ENCODE results near the gene BDP1. TPM values are rescaled to one million over a fixed set of nuclear protein-coding genes. Genes with fewer than 3 reads are reported as not detected.
"Not testable (repeated sequence)": the region's sequence is repeated elsewhere in the genome, so short reads cannot be mapped to it uniquely, and the experiment has no call there.

BDP1 gene, protein sequence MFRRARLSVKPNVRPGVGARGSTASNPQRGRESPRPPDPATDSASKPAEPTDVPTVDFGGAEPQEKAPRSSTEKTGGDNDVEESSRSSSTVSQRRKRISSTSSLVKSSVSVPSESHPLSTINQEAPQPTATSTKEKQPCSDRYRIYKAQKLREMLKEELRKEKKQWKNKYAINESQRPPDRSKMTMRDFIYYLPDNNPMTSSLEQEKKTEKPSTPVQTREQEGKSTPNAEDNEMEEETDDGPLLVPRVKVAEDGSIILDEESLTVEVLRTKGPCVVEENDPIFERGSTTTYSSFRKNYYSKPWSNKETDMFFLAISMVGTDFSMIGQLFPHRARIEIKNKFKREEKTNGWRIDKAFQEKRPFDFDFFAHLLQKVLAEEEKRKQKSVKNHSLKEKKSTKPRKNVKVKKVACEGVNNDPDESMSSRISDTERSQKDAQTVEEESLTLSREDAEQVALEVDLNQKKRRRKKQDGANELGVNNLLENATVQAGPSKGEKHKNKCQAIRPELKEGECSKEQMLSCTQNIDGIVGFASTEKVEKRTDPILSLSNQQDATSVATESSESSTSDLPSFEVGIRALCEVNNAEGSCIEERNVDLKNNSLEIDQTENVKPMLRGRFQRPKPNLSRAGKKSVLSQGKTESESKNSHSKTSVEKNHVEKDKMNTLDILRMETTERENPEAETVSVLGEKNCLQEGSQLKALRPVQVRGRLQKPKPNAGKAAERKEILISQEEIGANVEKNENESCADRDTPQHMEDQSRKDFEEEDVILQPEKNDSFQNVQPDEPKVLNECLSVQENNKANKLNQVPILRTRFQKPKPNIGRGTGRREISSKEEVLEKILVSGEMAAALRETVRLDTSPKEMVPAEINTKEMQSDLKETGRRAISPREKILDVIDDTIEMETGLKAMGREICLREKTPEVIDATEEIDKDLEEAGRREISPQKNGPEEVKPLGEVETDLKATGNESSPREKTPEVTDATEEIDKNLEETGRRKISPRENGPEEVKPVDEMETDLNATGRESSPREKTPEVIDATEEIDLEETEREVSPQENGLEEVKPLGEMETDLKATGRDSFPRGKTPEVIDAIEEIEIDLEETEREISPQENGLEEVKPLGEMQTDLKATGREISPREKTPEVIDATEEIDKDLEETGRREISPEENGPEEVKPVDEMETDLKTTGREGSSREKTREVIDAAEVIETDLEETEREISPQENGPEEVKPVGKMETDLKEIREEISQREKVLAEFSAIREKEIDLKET (N-terminal part only)
- total RNA-seq: 32.5 to 32.9 TPM (median 32.5 TPM) in 3 replicates

DNA sequence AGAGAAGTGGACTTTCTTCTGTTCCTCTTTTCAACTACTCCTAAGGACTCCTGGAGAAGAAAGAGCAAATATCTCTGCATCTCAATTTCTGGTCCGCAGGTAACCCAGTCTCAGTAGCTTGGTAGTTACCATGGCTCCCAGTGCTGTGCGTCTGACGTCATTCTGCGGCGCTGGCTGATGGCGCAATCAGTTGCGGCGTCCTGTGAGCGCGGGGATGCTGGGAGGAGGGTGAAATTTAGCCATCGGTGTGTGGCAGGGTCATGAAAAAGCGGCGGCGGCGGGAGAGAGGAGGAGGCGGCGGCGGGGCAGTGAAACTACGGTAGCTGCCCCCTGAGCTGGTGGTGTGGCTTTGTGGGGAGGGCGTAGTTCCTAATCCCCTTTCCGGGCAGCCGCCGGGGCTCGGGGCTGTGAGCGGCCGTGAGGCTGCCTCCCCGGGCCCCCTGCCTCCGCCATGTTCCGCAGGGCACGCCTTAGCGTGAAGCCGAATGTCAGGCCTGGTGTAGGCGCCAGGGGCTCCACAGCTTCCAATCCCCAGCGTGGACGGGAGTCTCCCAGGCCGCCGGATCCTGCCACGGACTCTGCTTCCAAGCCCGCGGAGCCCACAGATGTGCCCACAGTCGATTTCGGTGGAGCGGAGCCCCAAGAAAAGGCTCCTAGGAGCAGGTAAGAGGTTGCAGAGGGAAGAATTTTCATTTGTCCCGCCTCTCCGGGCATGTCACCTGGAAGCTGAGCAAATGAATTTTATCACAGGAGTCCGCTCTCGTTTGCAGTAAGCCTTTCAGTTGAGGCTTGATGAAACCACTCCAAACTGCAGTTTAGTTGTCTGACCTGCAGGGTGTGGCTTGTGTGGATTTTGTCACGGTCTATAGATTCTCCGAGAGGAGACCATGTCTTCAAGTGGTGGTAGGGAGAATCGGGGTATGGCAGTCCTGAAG lies at the start of gene BDP1:
Gene BDP1, plus strand, starts transcription at position 225 of the 935 bp plus-strand sequence. Its CDS starts 227 bp downstream, at position 452.
- no peaks in the 10 kb centered on the region for H3K9me3 Mint-ChIP-seq

DNA sequence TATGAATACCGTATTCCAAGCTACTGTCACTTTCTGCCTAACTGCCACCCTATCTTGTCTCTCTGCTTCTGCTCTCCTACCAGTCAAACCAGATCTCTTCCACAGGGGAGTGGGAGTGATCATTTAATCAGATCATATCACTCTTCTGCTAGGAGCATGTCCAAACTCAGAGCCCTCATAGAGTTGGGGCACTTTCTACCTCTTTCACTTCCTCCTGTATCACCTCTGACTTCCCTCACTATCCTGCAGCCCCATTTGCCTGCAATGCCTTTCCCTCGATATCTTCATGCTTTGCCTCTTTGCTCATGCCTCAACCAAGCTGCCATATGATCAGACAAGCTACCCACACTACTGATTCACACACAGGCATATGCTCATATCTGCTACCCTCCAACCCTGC lies 45.4 kb upstream of the BDP1 start:
- not testable (repeated sequence) for H3K9me3 Mint-ChIP-seq; DNase-seq (ENCODE audit: low spot score in 2 of 2, unreplicated experiment in 2 of 2); H3K4me1 Mint-ChIP-seq; H3K27ac Mint-ChIP-seq; H3K36me3 Mint-ChIP-seq; H3K4me3 Mint-ChIP-seq
- peaks cover 33% of the 10 kb centered on the region for H3K27me3 Mint-ChIP-seq (ENCODE audit: low read depth)

More for the DNA sequence above, at the start of gene BDP1:
- peaks cover 14% of the 10 kb centered on the region for H3K4me1 Mint-ChIP-seq
- H3K36me3 Mint-ChIP-seq: peaks cover 6% of the 10 kb centered on the region
- H3K27ac Mint-ChIP-seq: peak within 1 kb of the TSS; percentile 99
- DNase-seq (ENCODE audit: low spot score in 2 of 2, unreplicated experiment in 2 of 2): peak; percentile 85 to 98
- peaks cover 10% of the 10 kb centered on the region for H3K27me3 Mint-ChIP-seq (ENCODE audit: low read depth)
- H3K4me3 Mint-ChIP-seq: peak within 1 kb of the TSS; percentile 93
- TF ChIP-seq, protein P1, sequence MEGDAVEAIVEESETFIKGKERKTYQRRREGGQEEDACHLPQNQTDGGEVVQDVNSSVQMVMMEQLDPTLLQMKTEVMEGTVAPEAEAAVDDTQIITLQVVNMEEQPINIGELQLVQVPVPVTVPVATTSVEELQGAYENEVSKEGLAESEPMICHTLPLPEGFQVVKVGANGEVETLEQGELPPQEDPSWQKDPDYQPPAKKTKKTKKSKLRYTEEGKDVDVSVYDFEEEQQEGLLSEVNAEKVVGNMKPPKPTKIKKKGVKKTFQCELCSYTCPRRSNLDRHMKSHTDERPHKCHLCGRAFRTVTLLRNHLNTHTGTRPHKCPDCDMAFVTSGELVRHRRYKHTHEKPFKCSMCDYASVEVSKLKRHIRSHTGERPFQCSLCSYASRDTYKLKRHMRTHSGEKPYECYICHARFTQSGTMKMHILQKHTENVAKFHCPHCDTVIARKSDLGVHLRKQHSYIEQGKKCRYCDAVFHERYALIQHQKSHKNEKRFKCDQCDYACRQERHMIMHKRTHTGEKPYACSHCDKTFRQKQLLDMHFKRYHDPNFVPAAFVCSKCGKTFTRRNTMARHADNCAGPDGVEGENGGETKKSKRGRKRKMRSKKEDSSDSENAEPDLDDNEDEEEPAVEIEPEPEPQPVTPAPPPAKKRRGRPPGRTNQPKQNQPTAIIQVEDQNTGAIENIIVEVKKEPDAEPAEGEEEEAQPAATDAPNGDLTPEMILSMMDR (IDR thresholded peaks at IDR 0.05; ENCODE audit: unreplicated experiment): peak; percentile 51

DNA sequence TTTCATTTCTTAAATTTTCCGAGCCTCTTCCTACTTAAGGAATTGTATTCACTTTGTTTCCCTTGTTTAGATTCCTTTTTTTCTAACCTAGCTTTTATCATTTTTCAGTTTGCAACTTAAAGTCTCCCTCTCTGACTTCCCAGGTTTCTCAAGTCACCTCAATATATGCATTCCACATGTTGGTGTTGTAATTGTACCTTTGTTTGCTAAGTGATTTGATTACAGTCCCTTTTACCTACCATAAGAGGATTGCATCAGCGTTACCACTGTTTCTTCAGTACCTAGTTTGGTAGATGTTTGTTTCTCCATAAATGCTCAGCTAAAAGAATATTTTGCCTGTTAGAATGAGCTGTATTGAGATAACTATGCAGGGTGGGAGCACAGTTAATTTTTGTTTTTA lies 39.8 kb upstream of the BDP1 start:
- H3K9me3 Mint-ChIP-seq; H3K4me1 Mint-ChIP-seq; H3K36me3 Mint-ChIP-seq; DNase-seq (ENCODE audit: low spot score in 2 of 2, unreplicated experiment in 2 of 2); H3K4me3 Mint-ChIP-seq; H3K27ac Mint-ChIP-seq: not testable (repeated sequence)
- peaks cover 44% of the 10 kb centered on the region for H3K27me3 Mint-ChIP-seq (ENCODE audit: low read depth)

DNA sequence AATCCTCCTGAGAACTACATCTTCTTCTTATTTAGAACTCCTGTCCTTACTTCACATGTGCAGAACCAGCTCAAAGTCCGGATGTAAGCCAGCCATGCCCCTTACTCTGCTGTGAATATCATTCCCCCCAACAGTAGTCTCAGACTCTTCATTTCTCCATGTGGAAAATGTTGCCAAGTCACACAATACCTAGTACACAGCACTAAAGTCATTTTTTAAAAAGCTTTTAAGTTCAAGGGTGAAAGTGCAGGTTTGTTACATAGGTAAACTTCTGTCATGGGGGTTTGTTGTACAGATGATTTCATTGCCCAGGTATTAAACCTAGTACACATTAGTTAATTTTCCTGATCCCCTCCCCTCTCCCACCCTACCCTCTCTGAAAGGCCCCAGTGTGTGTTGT lies 37.4 kb upstream of the BDP1 start:
- not testable (repeated sequence) for H3K27ac Mint-ChIP-seq; H3K4me1 Mint-ChIP-seq; DNase-seq (ENCODE audit: low spot score in 2 of 2, unreplicated experiment in 2 of 2); H3K36me3 Mint-ChIP-seq; H3K9me3 Mint-ChIP-seq; H3K4me3 Mint-ChIP-seq
- H3K27me3 Mint-ChIP-seq (ENCODE audit: low read depth): peaks cover 44% of the 10 kb centered on the region

DNA sequence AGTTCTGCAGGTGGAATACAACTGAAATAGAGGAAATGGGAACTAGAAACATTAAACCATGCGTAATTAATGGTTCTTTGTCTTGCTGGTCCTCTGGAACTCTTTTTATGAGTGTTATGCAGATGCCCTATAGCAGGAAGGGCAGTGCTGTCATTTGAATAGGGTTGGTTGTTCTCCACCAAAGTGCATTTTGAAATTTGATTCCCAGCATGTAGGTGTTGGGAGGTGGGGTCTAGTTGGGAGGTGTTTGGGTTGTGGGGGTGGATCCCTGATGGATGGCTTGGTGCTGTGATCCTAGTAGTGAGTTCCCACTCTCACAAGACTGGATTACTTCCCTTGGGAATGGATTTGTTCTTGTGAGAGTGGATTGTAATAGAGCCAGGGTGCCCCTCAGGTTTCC lies 34.2 kb upstream of the BDP1 start:
- H3K27ac Mint-ChIP-seq; H3K4me3 Mint-ChIP-seq; H3K36me3 Mint-ChIP-seq; H3K4me1 Mint-ChIP-seq; DNase-seq (ENCODE audit: low spot score in 2 of 2, unreplicated experiment in 2 of 2); H3K9me3 Mint-ChIP-seq: not testable (repeated sequence)
- peaks cover 36% of the 10 kb centered on the region for H3K27me3 Mint-ChIP-seq (ENCODE audit: low read depth)

DNA sequence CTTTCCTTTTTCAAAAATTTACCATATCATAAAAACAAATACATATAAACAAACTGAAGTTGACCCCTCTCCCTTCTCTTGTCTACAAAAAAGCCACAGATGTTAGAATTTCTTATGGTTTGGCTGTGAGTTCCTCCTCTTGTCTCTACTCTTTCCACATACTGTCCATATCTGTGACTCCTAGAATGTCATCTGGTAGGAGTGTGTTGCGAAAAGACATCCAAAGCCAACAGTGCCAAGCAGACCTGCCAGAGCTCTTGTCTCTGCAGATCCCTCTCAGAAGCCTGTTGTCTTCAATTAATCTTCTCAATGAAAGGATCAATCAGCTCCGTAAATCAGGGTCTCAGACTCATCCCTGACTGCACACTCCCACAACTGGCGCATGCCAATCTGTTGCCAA lies 31.6 kb upstream of the BDP1 start:
- not testable (repeated sequence) for H3K9me3 Mint-ChIP-seq, H3K4me3 Mint-ChIP-seq, H3K36me3 Mint-ChIP-seq

DNA sequence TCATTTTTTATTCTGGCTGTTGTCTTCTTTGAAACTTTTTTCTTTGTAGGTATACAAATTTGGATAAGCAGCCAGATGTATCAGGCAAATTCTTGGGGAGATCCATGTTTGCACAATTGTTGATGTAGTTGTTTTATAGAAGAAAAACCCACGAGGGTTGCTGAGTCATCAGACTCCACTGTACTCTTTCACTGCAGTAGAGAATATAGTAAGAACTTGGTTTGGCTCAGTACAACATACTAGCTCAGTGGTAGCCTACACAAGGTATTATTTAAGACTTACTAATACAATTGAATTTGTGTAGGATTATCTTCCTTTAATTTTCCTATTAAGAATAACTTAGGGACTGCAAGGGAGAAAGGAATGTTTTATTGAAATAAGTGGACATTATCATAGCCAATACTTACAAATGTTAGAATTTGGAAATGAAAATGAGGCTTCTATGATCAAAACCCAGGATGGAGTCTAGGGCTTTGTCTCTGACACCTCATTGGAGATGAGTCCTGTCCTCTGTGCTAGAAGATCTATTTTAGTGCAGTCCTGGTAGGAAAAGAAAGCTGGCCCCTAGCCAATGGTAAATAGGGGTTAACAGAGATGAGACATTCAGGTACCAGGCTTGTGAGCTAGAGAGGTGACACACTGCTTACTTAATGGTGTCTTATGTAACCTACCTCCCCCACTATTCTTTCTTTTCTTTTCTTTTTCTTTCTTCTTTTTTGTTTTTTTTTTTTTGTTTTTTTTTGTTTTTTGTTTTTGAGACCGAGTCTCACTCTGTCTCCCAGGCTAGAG lies 28.6 kb upstream of the BDP1 start:
- not testable (repeated sequence) for H3K9me3 Mint-ChIP-seq; H3K4me1 Mint-ChIP-seq; H3K27ac Mint-ChIP-seq; DNase-seq (ENCODE audit: low spot score in 2 of 2, unreplicated experiment in 2 of 2); H3K36me3 Mint-ChIP-seq; H3K4me3 Mint-ChIP-seq
- peaks cover 18% of the 10 kb centered on the region for H3K27me3 Mint-ChIP-seq (ENCODE audit: low read depth)

More for the DNA sequence above, 31.6 kb upstream of the BDP1 start:
- not testable (repeated sequence) for DNase-seq (ENCODE audit: low spot score in 2 of 2, unreplicated experiment in 2 of 2); H3K27ac Mint-ChIP-seq; H3K4me1 Mint-ChIP-seq
- H3K27me3 Mint-ChIP-seq (ENCODE audit: low read depth): peaks cover 29% of the 10 kb centered on the region

DNA sequence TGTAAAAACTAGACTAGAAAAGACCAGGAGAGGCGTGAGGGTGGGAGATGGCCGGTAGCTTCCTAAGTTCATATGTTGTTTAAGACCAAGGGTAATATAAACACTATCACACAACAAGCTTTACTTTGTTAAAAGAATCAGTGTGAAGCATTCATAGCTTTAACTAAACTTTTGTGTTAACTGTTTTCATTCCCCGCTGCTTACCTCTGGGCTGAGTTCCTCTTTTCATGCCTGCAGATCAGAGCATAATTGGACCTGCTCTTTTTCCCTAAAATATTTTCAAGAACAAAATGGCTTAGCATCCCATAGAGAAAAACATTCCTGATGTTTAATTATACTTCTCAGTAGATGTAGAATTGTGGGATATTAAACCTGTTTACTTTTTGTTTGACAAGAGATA lies 23.0 kb upstream of the BDP1 start:
- not testable (repeated sequence) for H3K4me1 Mint-ChIP-seq; H3K36me3 Mint-ChIP-seq; H3K9me3 Mint-ChIP-seq; H3K27ac Mint-ChIP-seq; H3K4me3 Mint-ChIP-seq; DNase-seq (ENCODE audit: low spot score in 2 of 2, unreplicated experiment in 2 of 2)
- H3K27me3 Mint-ChIP-seq (ENCODE audit: low read depth): peaks cover 30% of the 10 kb centered on the region

DNA sequence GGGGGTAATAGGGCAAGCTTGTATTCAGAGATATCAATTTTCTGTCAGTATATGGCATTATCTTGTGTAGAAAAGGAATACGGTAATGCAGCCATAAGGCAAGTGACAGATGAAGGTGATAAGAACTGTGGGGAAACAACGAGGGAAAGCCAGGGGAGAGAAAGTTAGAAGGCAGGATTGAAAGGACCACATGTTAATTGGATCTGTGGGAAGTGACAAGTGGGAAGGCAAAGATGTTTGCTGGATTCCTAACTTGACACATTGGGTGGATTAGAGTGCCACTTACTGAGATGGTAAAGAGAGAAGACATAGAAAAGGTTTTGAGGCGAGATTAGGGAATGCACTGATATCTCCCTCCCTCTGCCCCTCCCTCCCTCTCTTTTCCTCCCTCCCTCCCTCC lies 20.6 kb upstream of the BDP1 start:
- H3K4me1 Mint-ChIP-seq; DNase-seq (ENCODE audit: low spot score in 2 of 2, unreplicated experiment in 2 of 2); H3K9me3 Mint-ChIP-seq; H3K36me3 Mint-ChIP-seq; H3K4me3 Mint-ChIP-seq; H3K27ac Mint-ChIP-seq: not testable (repeated sequence)
- H3K27me3 Mint-ChIP-seq (ENCODE audit: low read depth): peaks cover 26% of the 10 kb centered on the region

DNA sequence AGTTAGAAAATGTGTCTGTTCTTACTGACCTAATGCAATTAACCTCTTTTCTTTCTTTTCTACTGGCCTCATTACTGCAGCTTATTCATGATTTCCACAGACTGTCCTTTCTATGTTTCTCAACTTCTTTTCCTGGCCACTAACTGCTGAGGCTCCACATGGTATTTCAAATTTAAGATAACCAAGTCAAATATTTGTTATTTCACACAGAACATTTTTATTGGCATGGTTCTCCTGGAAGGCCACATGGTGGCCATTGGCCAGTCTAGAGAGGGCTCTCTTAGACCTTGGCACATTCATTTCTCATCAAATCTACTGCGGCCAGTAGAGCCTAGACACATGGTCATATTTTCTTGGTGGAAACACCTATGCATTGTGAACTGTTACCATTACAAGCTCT lies 13.9 kb upstream of the BDP1 start:
- H3K36me3 Mint-ChIP-seq; DNase-seq (ENCODE audit: low spot score in 2 of 2, unreplicated experiment in 2 of 2); H3K4me3 Mint-ChIP-seq; H3K9me3 Mint-ChIP-seq; H3K27ac Mint-ChIP-seq; H3K4me1 Mint-ChIP-seq: not testable (repeated sequence)
- peaks cover 42% of the 10 kb centered on the region for H3K27me3 Mint-ChIP-seq (ENCODE audit: low read depth)

DNA sequence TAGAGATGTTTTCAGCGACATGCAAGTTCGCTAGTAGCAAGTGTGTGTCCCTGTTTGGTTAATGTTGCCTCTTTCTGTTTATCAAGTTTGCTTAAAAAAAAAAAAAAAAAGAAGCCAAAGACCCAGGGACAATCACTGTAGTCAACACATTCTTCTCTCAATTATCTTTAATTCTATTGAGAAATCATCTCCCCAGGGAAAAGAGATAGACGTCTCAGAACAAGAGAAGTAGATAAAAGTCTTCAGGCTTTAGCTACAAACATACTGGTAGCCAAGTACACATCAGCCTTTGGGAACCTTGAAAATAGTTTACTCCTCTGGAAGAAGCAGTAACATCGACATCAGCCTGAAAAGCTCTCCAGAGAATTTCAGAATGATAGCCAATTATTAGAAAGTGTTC lies 11.6 kb upstream of the BDP1 start:
- DNase-seq (ENCODE audit: low spot score in 2 of 2, unreplicated experiment in 2 of 2); H3K4me1 Mint-ChIP-seq; H3K9me3 Mint-ChIP-seq; H3K4me3 Mint-ChIP-seq; H3K36me3 Mint-ChIP-seq; H3K27ac Mint-ChIP-seq: not testable (repeated sequence)
- peaks cover 52% of the 10 kb centered on the region for H3K27me3 Mint-ChIP-seq (ENCODE audit: low read depth)

Data from mesothelial cell of epicardium (in vitro differentiated cells).